Hepatocyte (in vitro differentiated cells): ENCODE results near the gene MAST2. TPM values are rescaled to one million over a fixed set of nuclear protein-coding genes. Genes with fewer than 3 reads are reported as not detected.
"Not testable (repeated sequence)": the region's sequence is repeated elsewhere in the genome, so short reads cannot be mapped to it uniquely, and the experiment has no call there.

ENCODE experiments used
- DNase-seq: peaks from one replicate; pipeline ENCODE4 v3.0.0-alpha.2; 2016; ENCODE audit warnings: low spot score
- H2AFZ ChIP-seq: fragments of 200-600 bp; sonication (generic); 2 replicates; pipeline ENCODE4 v1.6.0; 2016; ENCODE audit warnings: antibody characterized with exemption, mild to moderate bottlenecking
- H3K27ac ChIP-seq: fragments of 200-600 bp; sonication (generic); 2 replicates; pipeline ENCODE4 v1.5.1; 2016; ENCODE audit warnings: mild to moderate bottlenecking
- H3K27me3 ChIP-seq: fragments of 200-600 bp; sonication (generic); 2 replicates; pipeline ENCODE4 v1.6.1; 2016
- H3K36me3 ChIP-seq: fragments of 200-600 bp; sonication (generic); replicated peaks from 2 replicates; pipeline ENCODE4 v1.5.1; 2016; ENCODE audit warnings: low read depth; ENCODE audit not compliant: insufficient read depth
- H3K4me1 ChIP-seq: fragments of 200-600 bp; sonication (generic); 2 replicates; pipeline ENCODE4 v1.5.1; 2016; ENCODE audit warnings: mild to moderate bottlenecking, moderate library complexity; ENCODE audit not compliant: insufficient read depth
- H3K4me2 ChIP-seq: fragments of 200-600 bp; sonication (generic); 2 replicates; pipeline ENCODE4 v1.6.0; 2016
- H3K4me3 ChIP-seq: fragments of 200-600 bp; sonication (generic); 2 replicates; pipeline ENCODE4 v1.5.1; 2016; ENCODE audit warnings: mild to moderate bottlenecking
- H3K79me2 ChIP-seq: fragments of 200-600 bp; sonication (generic); 2 replicates; pipeline ENCODE4 v1.6.0; 2017; ENCODE audit warnings: mild to moderate bottlenecking
- H3K9me2 ChIP-seq: fragments of 200-600 bp; sonication (generic); replicated peaks from 2 replicates; pipeline ENCODE4 v1.6.0; 2017; ENCODE audit warnings: mild to moderate bottlenecking; ENCODE audit not compliant: insufficient read depth
- H3K9me3 ChIP-seq: fragments of 200-600 bp; sonication (generic); 2 replicates; pipeline ENCODE4 v1.5.1; 2016; ENCODE audit warnings: low read depth, mild to moderate bottlenecking
- H4K20me1 ChIP-seq: fragments of 200-600 bp; sonication (generic); 2 replicates; pipeline ENCODE4 v1.6.0; 2016; ENCODE audit warnings: mild to moderate bottlenecking; ENCODE audit not compliant: insufficient read depth, poor library complexity, severe bottlenecking
- EZH2 ChIP-seq: fragments of 200-600 bp; sonication (generic); IDR thresholded peaks from 2 replicates; pipeline ENCODE4 v1.6.1; 2016; ENCODE audit warnings: antibody characterized with exemption, mild to moderate bottlenecking, borderline replicate concordance
- EZH2phosphoT487 ChIP-seq: fragments of 200-600 bp; sonication (generic); IDR thresholded peaks from one replicate; pipeline ENCODE4 v1.6.1; 2018; ENCODE audit warnings: antibody characterized with exemption, mild to moderate bottlenecking, low read depth, moderate library complexity; ENCODE audit not compliant: unreplicated experiment, severe bottlenecking
- WGBS: methylation state at CpG from one replicate; pipeline ENCODE4 v1.1.6; 2016; ENCODE audit warnings: low lambda C conversion rate; ENCODE audit errors: missing lambda C conversion rate; 5-methylcytosine and 5-hydroxymethylcytosine counted together
- polyA plus RNA-seq: library from polyadenylated mRNA; unstranded; fragments of >200 nt; fragmentation: Nextera tagmentation; extraction: Ambion mirVana; gene quantifications from 2 replicates; pipeline ENCODE4 v1.2.1, GENCODE V29; 2016
- total RNA-seq: library from RNA; depleted of rRNA; stranded (reverse); fragments of >200 nt; gene quantifications from 2 replicates; pipeline ENCODE4 v1.2.3, GENCODE V29; 2014
- TF ChIP-seq, protein P1 (sequence below): fragments of 200-600 bp; sonication (generic); IDR thresholded peaks from 2 replicates; pipeline ENCODE4 v1.5.1; 2016; ENCODE audit warnings: antibody characterized with exemption, mild to moderate bottlenecking; ENCODE audit not compliant: poor library complexity

The MAST2 gene
- total and polyA plus RNA-seq, 2 experiments from 2014 or later = 25.8 to 33.5 TPM

DNA sequence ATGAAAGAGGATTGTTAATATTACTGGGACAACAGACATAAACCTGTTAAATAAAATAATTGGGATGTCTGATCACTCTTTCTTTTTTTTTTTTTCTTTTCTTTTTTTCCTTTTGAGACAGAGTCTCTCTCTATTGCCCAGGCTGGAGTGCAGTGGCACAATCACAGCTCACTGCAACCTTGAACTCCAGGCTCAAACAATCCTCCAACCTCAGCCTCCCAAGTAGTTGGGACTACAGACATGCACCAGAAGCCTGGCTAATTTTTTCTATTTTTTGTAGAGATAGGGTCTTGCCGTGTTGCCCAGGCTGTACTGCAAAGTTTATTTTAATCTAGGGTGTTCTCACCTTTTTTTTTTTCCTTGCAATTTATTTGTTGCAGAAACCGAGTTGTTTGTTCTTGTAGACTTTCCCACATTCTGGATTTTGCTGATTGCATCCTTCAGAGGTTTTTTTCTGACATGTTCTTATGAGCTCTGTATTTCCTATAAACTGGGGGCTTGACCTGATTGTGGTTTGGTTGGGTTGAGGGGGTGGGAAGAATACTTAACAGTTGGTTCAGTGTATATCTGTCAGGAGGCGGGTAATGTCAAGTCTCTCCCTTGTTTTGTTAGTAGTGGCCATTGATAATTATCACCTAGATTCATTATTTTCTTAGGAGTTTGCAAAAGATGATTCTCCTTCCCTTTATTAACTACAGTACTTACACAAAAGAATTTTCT lies 125.2 kb downstream of the MAST2 start:
- no peaks in the 10 kb centered on the region for H3K36me3 ChIP-seq
- 85% methylated on average over 3 of the region's 3 CpGs for WGBS
- no peak overlapping the region for H2AFZ ChIP-seq

DNA sequence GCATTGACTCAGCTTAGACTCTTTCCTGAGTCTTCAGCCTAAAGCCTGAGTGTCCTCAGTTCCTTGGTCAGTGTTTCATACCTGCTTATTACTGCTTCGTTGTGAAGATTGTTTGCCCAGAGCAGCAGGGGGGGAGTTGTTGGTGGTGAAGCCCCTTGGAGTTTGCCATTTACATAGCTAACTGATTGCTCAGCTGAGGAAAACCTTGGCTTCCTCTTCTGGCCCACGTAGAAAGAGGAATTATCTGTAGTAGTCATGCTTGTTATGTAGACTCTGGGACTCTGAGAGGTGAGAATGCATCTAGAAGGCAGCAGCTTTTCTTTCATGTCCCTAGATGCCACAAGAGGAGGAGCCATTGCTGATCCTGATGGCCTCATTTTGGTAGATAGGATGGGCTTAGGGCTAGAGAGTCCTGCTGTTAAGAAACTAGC lies 125.9 kb downstream of the MAST2 start:
- Histone ChIP-seq H3K27ac (peak overlapping the region; percentile 58), H3K4me1 (no peaks in the 10 kb centered on the region), H3K9me3 (no peaks in the 10 kb centered on the region), H2AFZ (no peak overlapping the region), H3K27me3 (no peaks in the 10 kb centered on the region), H3K9me2 (no peaks in the 10 kb centered on the region), H3K79me2 (peaks cover 7% of the 10 kb centered on the region), H3K4me2 (peak overlapping the region; percentile 18), H3K36me3 (no peaks in the 10 kb centered on the region), H4K20me1 (no peaks in the 10 kb centered on the region), H3K4me3 (no peak overlapping the region)
- WGBS = 13% methylated on average over 2 of the region's 2 CpGs
- DNase-seq = peak; percentile 57
- no peak for TF ChIP-seq EZH2
- TF ChIP-seq, protein P1, sequence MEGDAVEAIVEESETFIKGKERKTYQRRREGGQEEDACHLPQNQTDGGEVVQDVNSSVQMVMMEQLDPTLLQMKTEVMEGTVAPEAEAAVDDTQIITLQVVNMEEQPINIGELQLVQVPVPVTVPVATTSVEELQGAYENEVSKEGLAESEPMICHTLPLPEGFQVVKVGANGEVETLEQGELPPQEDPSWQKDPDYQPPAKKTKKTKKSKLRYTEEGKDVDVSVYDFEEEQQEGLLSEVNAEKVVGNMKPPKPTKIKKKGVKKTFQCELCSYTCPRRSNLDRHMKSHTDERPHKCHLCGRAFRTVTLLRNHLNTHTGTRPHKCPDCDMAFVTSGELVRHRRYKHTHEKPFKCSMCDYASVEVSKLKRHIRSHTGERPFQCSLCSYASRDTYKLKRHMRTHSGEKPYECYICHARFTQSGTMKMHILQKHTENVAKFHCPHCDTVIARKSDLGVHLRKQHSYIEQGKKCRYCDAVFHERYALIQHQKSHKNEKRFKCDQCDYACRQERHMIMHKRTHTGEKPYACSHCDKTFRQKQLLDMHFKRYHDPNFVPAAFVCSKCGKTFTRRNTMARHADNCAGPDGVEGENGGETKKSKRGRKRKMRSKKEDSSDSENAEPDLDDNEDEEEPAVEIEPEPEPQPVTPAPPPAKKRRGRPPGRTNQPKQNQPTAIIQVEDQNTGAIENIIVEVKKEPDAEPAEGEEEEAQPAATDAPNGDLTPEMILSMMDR = no peak
- no peak for TF ChIP-seq EZH2phosphoT487

More for the DNA sequence above, 125.2 kb downstream of the MAST2 start:
- Histone ChIP-seq H3K79me2 (peaks cover 7% of the 10 kb centered on the region), H4K20me1 (no peaks in the 10 kb centered on the region), H3K4me1 (no peaks in the 10 kb centered on the region), H3K9me2 (no peaks in the 10 kb centered on the region), H3K4me3 (no peak overlapping the region), H3K9me3 (no peaks in the 10 kb centered on the region), H3K27me3 (no peaks in the 10 kb centered on the region), H3K4me2 (peak overlapping the region; percentile 18), H3K27ac (peak overlapping the region; percentile 58)
- TF ChIP-seq EZH2phosphoT487 (no peak), EZH2 (no peak)
- TF ChIP-seq, protein P1 = no peak
- no peak for DNase-seq

DNA sequence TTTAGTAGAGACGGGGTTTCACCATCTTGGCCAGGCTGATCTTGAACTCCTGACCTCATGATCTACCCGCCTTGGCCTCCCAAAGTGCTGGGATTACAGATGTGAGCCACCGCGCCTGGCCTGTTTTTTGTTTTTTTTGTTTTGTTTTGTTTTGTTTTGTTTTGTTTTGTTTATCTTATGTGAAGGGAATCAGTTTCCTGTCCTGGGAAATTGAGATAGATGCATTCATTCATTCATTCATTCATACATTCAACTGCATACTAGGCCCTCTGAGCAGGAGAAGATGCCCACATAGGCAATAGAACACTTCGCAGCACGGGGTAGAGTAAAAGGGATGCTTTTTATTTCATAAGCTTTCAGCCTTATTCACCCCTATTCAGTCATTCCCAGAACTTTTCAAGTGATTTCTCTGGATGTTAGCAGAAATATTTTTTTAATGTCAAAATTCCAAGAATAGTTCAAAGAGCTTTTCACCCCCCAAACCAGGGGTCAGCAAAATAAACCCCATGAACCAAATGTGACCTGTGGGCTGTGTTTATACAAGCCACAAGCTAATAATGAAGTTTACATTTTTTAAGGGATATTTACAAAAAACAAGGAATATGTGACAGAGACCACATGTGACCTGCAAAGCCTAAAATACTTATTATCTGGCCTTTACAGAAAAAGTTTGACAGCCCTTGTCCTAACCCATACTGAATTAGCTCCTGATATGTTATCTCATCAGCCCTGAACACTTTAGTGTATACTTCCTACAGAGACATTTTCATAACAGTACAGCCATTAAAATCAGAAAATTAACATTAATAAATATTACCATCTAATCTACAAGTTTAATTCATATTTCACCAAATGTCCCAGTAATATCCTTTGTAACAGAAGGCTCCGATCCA lies 127.1 kb downstream of the MAST2 start:
- no peak for DNase-seq
- WGBS = 87% methylated on average over 7 of the region's 7 CpGs
- Histone ChIP-seq H3K9me3 (no peaks in the 10 kb centered on the region), H3K9me2 (no peaks in the 10 kb centered on the region), H4K20me1 (no peaks in the 10 kb centered on the region), H3K27me3 (no peaks in the 10 kb centered on the region), H3K79me2 (peaks cover 17% of the 10 kb centered on the region), H3K4me3 (no peak overlapping the region), H3K27ac (no peak overlapping the region), H2AFZ (no peak overlapping the region), H3K4me2 (no peak overlapping the region), H3K4me1 (no peaks in the 10 kb centered on the region), H3K36me3 (no peaks in the 10 kb centered on the region)
- no peak for TF ChIP-seq EZH2phosphoT487
- no peak for TF ChIP-seq EZH2
- TF ChIP-seq, protein P1 = no peak

DNA sequence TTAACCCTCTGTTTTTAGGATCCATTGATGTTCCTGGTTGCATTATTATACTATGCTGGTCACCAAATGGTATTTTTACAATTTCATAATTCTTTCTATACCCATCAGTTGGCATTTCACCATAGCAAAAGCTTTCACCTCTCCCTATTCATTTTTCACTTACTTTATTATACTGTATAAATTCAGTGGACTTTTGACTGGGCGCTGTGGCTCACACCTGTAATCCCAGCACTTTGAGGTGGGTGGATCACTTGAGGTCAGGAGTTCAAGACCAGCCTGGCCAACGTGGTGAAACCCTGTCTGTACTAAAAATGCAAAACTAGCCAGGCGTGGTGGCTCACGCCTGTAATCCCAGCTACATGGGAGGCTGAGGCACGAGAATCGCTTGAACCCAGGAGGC lies 128.8 kb downstream of the MAST2 start:
- not testable (repeated sequence) for H3K4me3 ChIP-seq, H2AFZ ChIP-seq, H3K9me2 ChIP-seq, H3K4me2 ChIP-seq, H4K20me1 ChIP-seq, DNase-seq, H3K9me3 ChIP-seq, H3K4me1 ChIP-seq, H3K27me3 ChIP-seq, H3K27ac ChIP-seq, H3K36me3 ChIP-seq
- 91% methylated on average over 6 of the region's 6 CpGs for WGBS
- H3K79me2 ChIP-seq = peaks cover 20% of the 10 kb centered on the region
